GM20431 (cell line): Measurements from ENCODE around the gene APCDD1L.
"Not testable (repeated sequence)": the region's sequence is repeated elsewhere in the genome, so short reads cannot be mapped to it uniquely, and the experiment has no call there.

Source experiments
- in situ Hi-C: fragments of 300-500 bp; cut with MseI, MboI; formaldehyde crosslinking; loops from one replicate; pipeline ENCODE4 v1.15.0; 2020; ENCODE audit warnings: low sequenced_read_pairs; ENCODE audit not compliant: unreplicated experiment

APCDD1L gene

DNA sequence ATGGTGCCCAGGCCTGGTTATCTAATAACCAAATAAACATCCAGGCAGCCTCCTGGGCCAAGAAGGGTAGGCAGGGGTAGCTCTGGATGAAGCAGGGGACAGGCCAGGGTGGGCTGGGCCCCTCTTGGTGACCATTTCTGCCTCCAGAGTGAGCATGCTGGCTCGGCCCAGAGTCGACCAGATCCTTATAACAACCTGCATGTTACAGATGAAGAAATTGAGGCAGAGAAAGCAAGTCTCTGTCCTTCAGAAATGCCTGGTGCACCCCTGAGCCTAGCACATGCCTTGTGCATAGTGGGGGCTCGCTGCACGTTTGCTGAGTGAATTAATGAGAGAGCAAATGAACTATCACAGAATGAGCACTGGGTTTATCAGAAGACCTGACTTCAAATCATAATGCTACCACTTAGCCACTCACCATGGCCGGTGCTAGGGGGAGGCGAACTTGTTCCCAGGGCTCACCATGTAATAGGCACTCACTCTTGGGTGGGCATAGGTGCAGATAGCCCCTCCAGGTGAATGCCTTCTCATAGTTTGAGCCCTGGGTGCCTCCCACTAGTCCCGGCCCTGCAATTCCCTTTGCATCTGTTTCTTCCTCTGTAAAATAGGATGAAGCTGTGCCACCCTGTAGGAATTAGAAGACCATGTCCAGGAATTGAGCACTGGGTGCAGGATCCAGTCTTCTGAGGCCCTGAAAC, 3.8 kb upstream of the APCDD1L start:
- in situ Hi-C loops: no loop called here

- in situ Hi-C loops: no loop called here
Observed at GRCh38 chr20:58518387-58518786, 3.2 kb upstream of the APCDD1L start.

DNA sequence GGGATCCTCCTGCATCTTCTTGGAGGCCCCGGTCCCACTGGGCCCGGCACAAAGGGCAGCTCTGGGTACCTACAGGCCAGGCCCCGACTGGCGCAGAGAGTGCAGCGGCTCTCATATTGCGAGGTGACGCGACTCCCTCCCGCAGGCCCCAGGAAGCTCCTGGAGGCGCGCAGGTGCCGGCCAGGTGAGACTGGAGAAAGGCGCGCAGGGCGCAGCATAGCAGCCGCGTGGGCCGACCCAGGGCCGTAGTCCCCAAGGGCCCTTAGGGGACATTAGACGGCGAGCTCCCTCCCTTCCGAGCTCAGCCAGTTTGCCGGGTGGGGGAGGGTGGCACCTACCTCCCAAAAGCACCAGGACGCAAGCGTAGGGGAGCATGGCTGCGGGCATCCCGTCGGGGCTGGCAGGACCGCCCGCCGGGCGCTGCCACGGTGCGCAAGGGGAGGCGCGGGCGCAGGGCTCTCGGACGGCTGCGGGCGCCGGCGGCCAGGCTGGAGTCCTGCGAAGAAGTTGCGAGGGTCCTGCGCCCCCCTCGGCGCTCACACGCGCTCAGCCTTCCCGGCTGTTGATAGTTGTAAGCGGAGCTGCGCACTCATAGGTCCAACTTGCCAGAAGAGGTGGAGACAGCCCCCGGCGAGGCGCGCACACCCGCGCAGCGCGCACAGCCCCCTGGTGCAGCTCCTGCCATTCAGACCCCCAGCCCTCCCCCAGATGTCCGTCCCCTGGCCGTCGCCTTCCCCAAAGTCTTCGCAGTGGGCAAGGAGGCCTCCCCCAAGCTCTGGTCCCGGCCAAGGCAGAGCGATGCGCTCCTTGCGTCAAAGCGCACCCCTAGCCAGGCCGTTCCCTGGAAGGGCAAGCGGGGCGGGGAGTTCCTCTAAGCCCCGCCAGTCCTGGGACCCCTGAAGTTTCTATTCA, 622 bp downstream of the APCDD1L start:
- in situ Hi-C loops: no loop called here

DNA sequence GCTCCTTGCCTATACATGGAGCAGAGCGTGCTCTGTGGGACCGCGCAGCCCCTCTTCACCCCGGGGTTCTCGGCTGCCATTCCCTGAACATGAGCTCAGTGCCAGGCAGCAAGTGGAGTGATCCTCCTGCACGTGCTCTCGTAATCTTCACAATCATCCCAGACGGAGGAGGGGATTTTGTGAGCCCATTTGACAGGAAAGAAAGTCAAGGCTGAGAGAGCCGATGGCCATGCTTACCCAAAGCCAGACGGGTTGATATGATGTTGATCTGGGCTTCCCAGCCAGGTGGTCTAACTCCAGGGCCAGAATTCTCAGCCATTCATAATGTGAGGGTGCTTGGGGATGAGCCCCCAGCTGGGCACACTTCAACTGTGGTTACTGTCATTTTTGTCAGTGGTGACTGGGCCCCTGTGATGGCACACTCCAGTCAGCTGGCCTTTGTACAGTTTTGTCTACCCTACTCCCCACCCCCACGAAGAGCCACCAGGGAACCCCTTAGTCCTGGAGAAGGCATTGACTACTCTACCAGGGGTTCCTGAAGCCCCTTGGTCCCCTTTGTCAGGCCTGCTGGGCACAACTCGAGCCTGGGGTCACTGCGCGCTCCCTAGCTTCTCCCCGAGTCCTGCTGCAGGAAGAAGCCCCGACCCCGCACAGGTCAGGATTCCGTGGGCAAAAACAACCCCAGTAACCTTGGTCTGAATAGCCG, 1.5 kb downstream of the APCDD1L start:
- in situ Hi-C loops: no loop called here

- in situ Hi-C loops: no loop called here
Observed at GRCh38 chr20:58512808-58513552, 2.2 kb downstream of the APCDD1L start.

DNA sequence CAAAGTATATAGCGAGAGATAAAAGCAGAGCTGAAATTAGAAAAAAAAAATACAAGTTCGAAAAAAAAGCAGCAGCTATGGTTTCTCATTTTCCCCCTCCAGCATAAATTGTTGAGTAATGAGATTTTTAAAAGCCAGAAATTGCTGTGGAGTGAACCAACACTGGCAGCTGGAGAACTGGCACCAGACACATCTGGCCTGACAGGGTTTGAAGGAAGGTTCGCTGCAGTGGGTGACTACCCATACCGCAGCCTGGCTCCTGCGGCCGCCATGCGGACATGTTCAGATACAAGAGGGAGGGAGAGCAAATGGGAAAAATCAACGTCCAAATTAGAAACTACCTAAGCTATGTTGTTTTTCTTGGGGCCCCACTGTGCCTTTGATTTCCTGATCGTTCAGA, 3.3 kb downstream of the APCDD1L start:
- in situ Hi-C loops: no loop called here

DNA sequence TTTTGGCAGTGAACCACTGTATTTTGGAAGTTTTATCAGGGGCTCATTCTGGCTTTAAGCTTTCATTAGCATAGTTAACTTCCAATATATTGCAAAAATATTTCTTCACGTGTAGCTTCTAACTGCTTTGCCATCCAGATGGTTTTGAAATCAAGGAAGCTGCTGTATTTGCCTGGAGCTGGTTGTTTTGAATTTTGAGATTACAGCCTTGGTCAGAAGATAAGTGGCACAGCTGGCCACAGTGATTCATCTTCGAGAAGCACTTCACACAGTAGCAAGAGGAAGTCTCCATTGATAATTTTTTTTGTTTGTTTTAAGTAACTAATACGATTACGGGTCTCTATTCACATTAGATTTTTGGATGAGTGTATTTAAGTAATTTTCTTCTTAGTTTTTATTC, 3.8 kb downstream of the APCDD1L start:
- in situ Hi-C loops: no loop called here

DNA sequence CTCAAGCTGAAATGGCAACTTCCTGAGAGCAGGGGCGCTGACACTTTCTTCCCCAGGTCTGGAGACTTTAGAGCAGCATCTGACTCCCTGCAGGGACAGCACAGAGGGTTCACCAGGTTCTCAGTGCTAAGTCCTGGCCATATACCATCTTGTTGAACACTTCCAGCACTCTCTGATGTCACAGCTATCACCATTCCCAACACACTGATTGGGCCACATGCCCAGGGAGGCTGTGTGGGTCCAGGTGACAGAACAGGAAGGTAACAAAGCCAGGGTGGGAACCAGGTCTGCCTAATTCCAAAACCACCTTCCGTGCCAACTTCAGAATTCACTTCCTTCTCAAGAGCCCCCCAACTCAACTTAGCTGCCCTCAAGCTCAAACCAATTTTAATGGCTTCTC, 4.3 kb downstream of the APCDD1L start:
- in situ Hi-C loops: no loop called here

DNA sequence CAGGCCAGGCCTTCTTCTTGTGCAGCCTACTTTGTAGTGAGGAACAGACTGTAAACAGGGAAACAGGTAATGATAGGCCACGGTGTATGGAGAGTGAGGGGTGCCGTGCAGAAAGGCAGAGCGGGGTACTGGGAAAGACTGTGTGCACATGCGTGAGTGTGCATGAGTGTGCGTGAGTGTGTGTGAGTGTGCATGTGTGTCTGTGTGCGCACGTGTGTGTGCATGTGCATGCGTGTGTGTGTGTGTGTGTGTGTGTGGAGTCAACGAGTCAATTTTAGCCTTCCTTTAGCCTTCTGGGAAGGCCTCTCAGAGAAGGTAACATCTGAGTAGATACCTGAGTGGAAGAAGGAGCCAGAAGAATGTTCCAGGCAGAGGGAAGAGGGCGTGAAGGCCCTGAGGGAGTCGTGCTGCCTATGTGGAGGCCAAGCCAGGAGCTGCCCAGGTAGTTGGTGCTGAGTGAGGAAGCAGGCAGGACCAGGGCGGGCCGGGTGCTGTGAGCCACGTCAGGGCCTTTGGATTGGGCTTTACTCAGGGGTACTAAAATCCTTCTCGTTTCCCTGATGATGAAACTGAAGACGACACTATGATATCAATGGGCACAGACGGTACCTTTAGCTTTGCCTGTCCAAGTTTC, 6.3 kb downstream of the APCDD1L start:
- in situ Hi-C loops: no loop called here

- in situ Hi-C loops: not testable (repeated sequence)
Observed at GRCh38 chr20:58506999-58507398, 8.2 kb downstream of the APCDD1L start.

- in situ Hi-C loops: no loop called here
Observed at GRCh38 chr20:58504566-58504965, 10.6 kb downstream of the APCDD1L start.

GRCh38 chr20:58503668-58504067, 11.5 kb downstream of the APCDD1L start:
- in situ Hi-C loops: no loop called here

DNA sequence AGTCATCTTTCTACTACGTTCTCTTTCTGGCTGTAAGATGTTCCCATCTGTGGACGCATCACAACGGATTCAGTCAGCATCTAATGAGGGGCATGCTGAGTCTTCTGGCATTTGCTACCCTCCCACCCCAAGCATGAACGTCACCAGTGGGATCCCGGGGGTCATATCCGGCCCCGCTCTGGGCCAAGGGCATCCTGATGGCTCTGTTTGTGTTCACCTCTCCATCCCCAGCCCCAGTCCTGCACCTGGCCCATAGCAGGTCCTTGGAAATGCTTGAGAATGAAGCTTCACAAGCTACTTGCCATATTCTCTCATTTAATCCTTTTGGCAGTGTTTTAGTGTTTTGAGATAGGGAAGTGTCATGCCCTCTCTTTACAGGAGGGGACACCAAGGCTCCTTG, 14.9 kb downstream of the APCDD1L start:
- in situ Hi-C loops: no loop called here

GRCh38 chr20:58498470-58499068, 16.6 kb downstream of the APCDD1L start:
- in situ Hi-C loops: no loop called here

GRCh38 chr20:58497724-58498469, 17.3 kb downstream of the APCDD1L start:
- in situ Hi-C loops: no loop called here

- in situ Hi-C loops: no loop called here
Observed at GRCh38 chr20:58497076-58497641, 18.0 kb downstream of the APCDD1L start.

DNA sequence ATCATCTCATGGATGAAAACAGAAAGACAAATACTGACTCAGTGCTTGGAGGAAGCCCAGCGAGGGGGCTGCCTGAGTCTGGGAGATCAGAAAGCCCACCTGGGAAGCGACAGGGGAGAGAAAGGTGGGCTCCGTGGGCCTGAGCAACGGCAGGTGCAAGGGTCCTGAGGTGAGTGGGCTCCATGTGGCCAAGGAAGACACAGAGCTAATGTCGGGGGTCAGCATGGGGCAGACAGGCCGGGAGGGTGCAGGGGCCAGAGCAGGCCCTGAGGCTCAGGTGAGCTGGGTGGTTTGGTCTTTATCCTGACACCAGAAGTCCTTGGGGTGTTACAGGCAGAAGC, 18.8 kb downstream of the APCDD1L start:
- in situ Hi-C loops: no loop called here

- in situ Hi-C loops: no loop called here
Observed at GRCh38 chr20:58495623-58496428, 19.4 kb downstream of the APCDD1L start.
